ENCODE data around the gene ZNF709. TPM values are rescaled to one million over a fixed set of nuclear protein-coding genes. Genes with fewer than 3 reads are reported as not detected.

Gene ZNF709
- total and polyA plus RNA-seq, 2 of the 13 experiments (the other 11 are each of a cell fraction or from before 2014, with no cell fraction given) = 1.5 to 3.9 TPM

DNA sequence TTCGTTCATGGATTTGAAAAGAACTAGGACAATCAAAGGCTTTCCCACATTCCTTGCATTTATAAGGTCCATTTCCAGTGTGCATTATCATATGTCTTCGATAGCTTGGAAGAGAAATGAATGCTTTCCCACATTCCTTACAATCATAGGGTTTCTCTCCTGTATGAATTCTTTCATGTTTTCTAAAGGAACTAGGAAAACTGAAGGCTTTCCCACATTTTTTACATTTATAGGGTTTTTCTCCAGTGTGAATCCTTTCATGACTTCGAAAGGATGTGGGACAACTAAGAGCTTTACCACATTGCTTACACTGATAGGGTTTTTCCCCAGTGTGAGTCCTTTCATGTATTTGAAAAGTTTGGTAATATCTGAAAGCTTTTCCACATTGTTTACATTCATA lies 19.8 kb downstream of the ZNF709 start:
- no peak for ATAC-seq
- no peak for DNase-seq (ENCODE audit: low spot score)
- Histone ChIP-seq H2AFZ (ENCODE audit: low read length) (no peak overlapping the region), H3K9me3 (ENCODE audit: low read length) (peaks cover 45% of the 10 kb centered on the region), H3K79me2 (ENCODE audit: insufficient read depth, low read length) (no peaks in the 10 kb centered on the region), H3K9ac (ENCODE audit: insufficient read depth, low read depth, low read length) (no peak overlapping the region), H3K27ac (ENCODE audit: extremely low read length, insufficient read depth, low read length) (no peak overlapping the region), H3K36me3 (replicated peaks in 1 of 2; ENCODE audit: control insufficient read depth in 1 of 2, insufficient read depth in 2 of 2, low read length in 2 of 2) (peaks cover 7 to 15% of the 10 kb centered on the region in 2 experiments; a peak in 4 of 5 replicates), H3K4me3 (replicated peaks in 1 of 3; ENCODE audit: insufficient read depth in 1 of 3, low read depth in 2 of 3, low read length in 3 of 3) (no peak overlapping the region), H3K4me1 (ENCODE audit: insufficient read depth, low read length) (no peaks in the 10 kb centered on the region), H4K20me1 (ENCODE audit: insufficient read depth, low read length) (no peaks in the 10 kb centered on the region), H3K4me2 (ENCODE audit: low read depth, low read length) (no peak overlapping the region), H3K27me3 (ENCODE audit: control insufficient read depth in 1 of 2, insufficient read depth in 2 of 2, low read length in 2 of 2) (no peaks in the 10 kb centered on the region)
- ChIA-PET POLR2A (no interaction called here), CTCF (ENCODE audit: low intra/inter-chr PET ratio, low total read pairs) (no interaction called here)
- intact Hi-C loops (cut with micrococcal nuclease; ENCODE audit: unreplicated experiment) (no loop called here), in situ Hi-C loops (cut with HindIII; ENCODE audit: extremely low pct_ligation_motif_present, low pct_unique_long_range_greater_than_20kb) (no loop called here)
- no TSS peak for BruUV-seq (replicated peaks)
- FAIRE-seq = no peak
- TF ChIP-seq GZF1 (CRISPR knock-in tag; IDR thresholded peaks at IDR 0.05) (no peak), PHF20 (CRISPR knock-in tag; IDR thresholded peaks at IDR 0.05) (no peak), GTF2F1 (IDR thresholded peaks at IDR 0.05; ENCODE audit: low read length) (no peak), ZNF17 (CRISPR knock-in tag; IDR thresholded peaks at IDR 0.05) (no peak), ZNF143 (CRISPR knock-in tag; IDR thresholded peaks at IDR 0.05) (no peak), ZSCAN29 (CRISPR knock-in tag; conservative IDR thresholded peaks at IDR 0.05) (no peak), ATF5 (CRISPR knock-in tag; IDR thresholded peaks at IDR 0.05; ENCODE audit: low read depth) (no peak), DPF2 (CRISPR knock-in tag; IDR thresholded peaks at IDR 0.05; ENCODE audit: borderline replicate concordance, low read depth) (no peak), REPIN1 (CRISPR knock-in tag; IDR thresholded peaks at IDR 0.05; ENCODE audit: borderline replicate concordance, low read depth) (no peak), NFE2L1 (CRISPR knock-in tag; IDR thresholded peaks at IDR 0.05; ENCODE audit: borderline replicate concordance) (no peak), ZNF703 (CRISPR knock-in tag; IDR thresholded peaks at IDR 0.05; ENCODE audit: borderline replicate concordance) (no peak), PRDM4 (CRISPR knock-in tag; IDR thresholded peaks at IDR 0.05; ENCODE audit: borderline replicate concordance) (no peak), POGZ (CRISPR knock-in tag; IDR thresholded peaks at IDR 0.05) (no peak), MED1 (CRISPR knock-in tag; IDR thresholded peaks at IDR 0.05) (no peak), CHD4 (IDR thresholded peaks at IDR 0.05; ENCODE audit: borderline replicate concordance, low read length) (no peak)
- TF ChIP-seq, protein P1, sequence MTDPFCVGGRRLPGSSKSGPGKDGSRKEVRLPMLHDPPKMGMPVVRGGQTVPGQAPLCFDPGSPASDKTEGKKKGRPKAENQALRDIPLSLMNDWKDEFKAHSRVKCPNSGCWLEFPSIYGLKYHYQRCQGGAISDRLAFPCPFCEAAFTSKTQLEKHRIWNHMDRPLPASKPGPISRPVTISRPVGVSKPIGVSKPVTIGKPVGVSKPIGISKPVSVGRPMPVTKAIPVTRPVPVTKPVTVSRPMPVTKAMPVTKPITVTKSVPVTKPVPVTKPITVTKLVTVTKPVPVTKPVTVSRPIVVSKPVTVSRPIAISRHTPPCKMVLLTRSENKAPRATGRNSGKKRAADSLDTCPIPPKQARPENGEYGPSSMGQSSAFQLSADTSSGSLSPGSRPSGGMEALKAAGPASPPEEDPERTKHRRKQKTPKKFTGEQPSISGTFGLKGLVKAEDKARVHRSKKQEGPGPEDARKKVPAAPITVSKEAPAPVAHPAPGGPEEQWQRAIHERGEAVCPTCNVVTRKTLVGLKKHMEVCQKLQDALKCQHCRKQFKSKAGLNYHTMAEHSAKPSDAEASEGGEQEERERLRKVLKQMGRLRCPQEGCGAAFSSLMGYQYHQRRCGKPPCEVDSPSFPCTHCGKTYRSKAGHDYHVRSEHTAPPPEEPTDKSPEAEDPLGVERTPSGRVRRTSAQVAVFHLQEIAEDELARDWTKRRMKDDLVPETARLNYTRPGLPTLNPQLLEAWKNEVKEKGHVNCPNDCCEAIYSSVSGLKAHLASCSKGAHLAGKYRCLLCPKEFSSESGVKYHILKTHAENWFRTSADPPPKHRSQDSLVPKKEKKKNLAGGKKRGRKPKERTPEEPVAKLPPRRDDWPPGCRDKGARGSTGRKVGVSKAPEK (CRISPR knock-in tag; IDR thresholded peaks at IDR 0.05; ENCODE audit: borderline replicate concordance) = no peak
- TF ChIP-seq, protein P2, sequence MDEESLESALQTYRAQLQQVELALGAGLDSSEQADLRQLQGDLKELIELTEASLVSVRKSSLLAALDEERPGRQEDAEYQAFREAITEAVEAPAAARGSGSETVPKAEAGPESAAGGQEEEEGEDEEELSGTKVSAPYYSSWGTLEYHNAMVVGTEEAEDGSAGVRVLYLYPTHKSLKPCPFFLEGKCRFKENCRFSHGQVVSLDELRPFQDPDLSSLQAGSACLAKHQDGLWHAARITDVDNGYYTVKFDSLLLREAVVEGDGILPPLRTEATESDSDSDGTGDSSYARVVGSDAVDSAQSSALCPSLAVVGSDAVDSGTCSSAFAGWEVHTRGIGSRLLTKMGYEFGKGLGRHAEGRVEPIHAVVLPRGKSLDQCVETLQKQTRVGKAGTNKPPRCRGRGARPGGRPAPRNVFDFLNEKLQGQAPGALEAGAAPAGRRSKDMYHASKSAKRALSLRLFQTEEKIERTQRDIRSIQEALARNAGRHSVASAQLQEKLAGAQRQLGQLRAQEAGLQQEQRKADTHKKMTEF (CRISPR knock-in tag; IDR thresholded peaks at IDR 0.05) = no peak
- WGBS (ENCODE audit: low lambda C conversion rate) = 96% methylated on average over 3 of the region's 3 CpGs
